ENCODE results near the gene ZNF74. TPM values are rescaled to one million over a fixed set of nuclear protein-coding genes. Genes with fewer than 3 reads are reported as not detected.
"Not testable (repeated sequence)": the region's sequence is repeated elsewhere in the genome, so short reads cannot be mapped to it uniquely, and the experiment has no call there.

The ZNF74 gene
- total RNA-seq: 10 to 100 TPM in 1 of 2 experiments, 1 to 10 TPM in 1; 8.6 to 11.1 TPM

GRCh38 chr22:20393705-20394476 is at the start of gene ZNF74:
TSS of gene ZNF74 (plus strand) at chr22:20394151. CDS start at chr22:20394629, 478 bp downstream.
- Mint-ChIP-seq H3K36me3 (ENCODE audit: low read depth) (peaks cover 2% of the 10 kb centered on the region), H3K4me3 (peak within 1 kb of the TSS; percentile 82), H3K4me1 (peaks cover 32% of the 10 kb centered on the region), H3K27me3 (no peaks in the 10 kb centered on the region), H3K9me3 (peaks cover 3% of the 10 kb centered on the region), H3K27ac (peak within 1 kb of the TSS; percentile 89)
- peak; percentile 89 for DNase-seq
- POLR2A ChIA-PET: no interaction called here
- CTCF ChIA-PET: interaction anchor here (1.6 to 2.2 kb wide), 3 partner anchors 9 to 14 kb away, joined by 3 to 5 read pairs (median 5); no protein-coding TSS in a partner anchor

GRCh38 chr22:20346553-20346952 is 47.4 kb upstream of the ZNF74 start:
- H3K4me3 Mint-ChIP-seq; H3K36me3 Mint-ChIP-seq (ENCODE audit: low read depth); H3K9me3 Mint-ChIP-seq; H3K27ac Mint-ChIP-seq; DNase-seq; CTCF ChIA-PET; H3K27me3 Mint-ChIP-seq; H3K4me1 Mint-ChIP-seq; POLR2A ChIA-PET: not testable (repeated sequence)

- not testable (repeated sequence) for DNase-seq
These were observed 41.4 kb upstream of the ZNF74 start for GRCh38 chr22:20352536-20352935.

GRCh38 chr22:20354238-20354975 is 39.5 kb upstream of the ZNF74 start:
- H3K4me3 Mint-ChIP-seq: no peak overlapping the region
- H3K27me3 Mint-ChIP-seq: no peaks in the 10 kb centered on the region
- POLR2A ChIA-PET: no interaction called here
- no peaks in the 10 kb centered on the region for H3K36me3 Mint-ChIP-seq (ENCODE audit: low read depth)
- DNase-seq: no peak
- no peaks in the 10 kb centered on the region for H3K4me1 Mint-ChIP-seq
- H3K27ac Mint-ChIP-seq: no peak overlapping the region
- peaks cover 3% of the 10 kb centered on the region for H3K9me3 Mint-ChIP-seq
- CTCF ChIA-PET: no interaction called here

More at GRCh38 chr22:20352536-20352935, 41.4 kb upstream of the ZNF74 start:
- H3K9me3 Mint-ChIP-seq; H3K36me3 Mint-ChIP-seq (ENCODE audit: low read depth); H3K4me3 Mint-ChIP-seq; POLR2A ChIA-PET; CTCF ChIA-PET; H3K27me3 Mint-ChIP-seq; H3K27ac Mint-ChIP-seq; H3K4me1 Mint-ChIP-seq: not testable (repeated sequence)

GRCh38 chr22:20355939-20356636 is 37.9 kb upstream of the ZNF74 start:
- H3K36me3 Mint-ChIP-seq (ENCODE audit: low read depth); H3K9me3 Mint-ChIP-seq; H3K27me3 Mint-ChIP-seq; H3K4me3 Mint-ChIP-seq; H3K4me1 Mint-ChIP-seq; CTCF ChIA-PET; H3K27ac Mint-ChIP-seq; POLR2A ChIA-PET; DNase-seq: not testable (repeated sequence)

- H3K27me3 Mint-ChIP-seq; H3K9me3 Mint-ChIP-seq; POLR2A ChIA-PET; CTCF ChIA-PET; H3K27ac Mint-ChIP-seq; H3K4me1 Mint-ChIP-seq; H3K4me3 Mint-ChIP-seq; DNase-seq; H3K36me3 Mint-ChIP-seq (ENCODE audit: low read depth): not testable (repeated sequence)
These were observed 37.0 kb upstream of the ZNF74 start for GRCh38 chr22:20356906-20357305.

- H3K27ac Mint-ChIP-seq; H3K36me3 Mint-ChIP-seq (ENCODE audit: low read depth); POLR2A ChIA-PET; H3K9me3 Mint-ChIP-seq; CTCF ChIA-PET; H3K4me1 Mint-ChIP-seq; H3K4me3 Mint-ChIP-seq; H3K27me3 Mint-ChIP-seq; DNase-seq: not testable (repeated sequence)
These were observed 36.0 kb upstream of the ZNF74 start for GRCh38 chr22:20357967-20358366.

- CTCF ChIA-PET; H3K9me3 Mint-ChIP-seq; H3K36me3 Mint-ChIP-seq (ENCODE audit: low read depth); H3K27ac Mint-ChIP-seq; H3K4me3 Mint-ChIP-seq; POLR2A ChIA-PET; DNase-seq; H3K27me3 Mint-ChIP-seq; H3K4me1 Mint-ChIP-seq: not testable (repeated sequence)
These were observed 35.3 kb upstream of the ZNF74 start for GRCh38 chr22:20358503-20359239.

- H3K27ac Mint-ChIP-seq; CTCF ChIA-PET; H3K9me3 Mint-ChIP-seq; POLR2A ChIA-PET; DNase-seq; H3K4me3 Mint-ChIP-seq; H3K27me3 Mint-ChIP-seq; H3K36me3 Mint-ChIP-seq (ENCODE audit: low read depth): not testable (repeated sequence)
- H3K4me1 Mint-ChIP-seq: peaks cover 24% of the 10 kb centered on the region
These were observed 33.7 kb upstream of the ZNF74 start for GRCh38 chr22:20360261-20360660.

- H3K9me3 Mint-ChIP-seq; POLR2A ChIA-PET; H3K27me3 Mint-ChIP-seq; H3K27ac Mint-ChIP-seq; H3K4me3 Mint-ChIP-seq; CTCF ChIA-PET; H3K36me3 Mint-ChIP-seq (ENCODE audit: low read depth); DNase-seq: not testable (repeated sequence)
- H3K4me1 Mint-ChIP-seq: peaks cover 26% of the 10 kb centered on the region
These were observed 32.8 kb upstream of the ZNF74 start for GRCh38 chr22:20360866-20361751.

GRCh38 chr22:20361752-20362229 is 32.2 kb upstream of the ZNF74 start:
- H3K36me3 Mint-ChIP-seq (ENCODE audit: low read depth); DNase-seq; H3K27me3 Mint-ChIP-seq; H3K9me3 Mint-ChIP-seq; H3K4me3 Mint-ChIP-seq; H3K27ac Mint-ChIP-seq; POLR2A ChIA-PET; CTCF ChIA-PET: not testable (repeated sequence)
- H3K4me1 Mint-ChIP-seq: peaks cover 26% of the 10 kb centered on the region

- CTCF ChIA-PET; H3K36me3 Mint-ChIP-seq (ENCODE audit: low read depth); H3K27ac Mint-ChIP-seq; DNase-seq; H3K27me3 Mint-ChIP-seq; POLR2A ChIA-PET; H3K4me3 Mint-ChIP-seq; H3K9me3 Mint-ChIP-seq: not testable (repeated sequence)
- H3K4me1 Mint-ChIP-seq: peaks cover 26% of the 10 kb centered on the region
These were observed 31.5 kb upstream of the ZNF74 start for GRCh38 chr22:20362403-20362802.

Measured in activated CD4-positive, alpha-beta T cell treated with anti-CD3 and anti-CD28 coated beads, Interleukin-2, amount 10 ng/mL, durations not matched to agents 7 days and 5 days (primary cell).